DMS114 treated with DMSO at 0.1 percent for 48 hours (cell line): Measurements from ENCODE around the gene RPL29.

Source experiments
- DNase-seq: peaks from one replicate; lab custom pipeline; 2025; ENCODE audit not compliant: unreplicated experiment; lab: John Stamatoyannopoulos, UW

Gene RPL29

DNA sequence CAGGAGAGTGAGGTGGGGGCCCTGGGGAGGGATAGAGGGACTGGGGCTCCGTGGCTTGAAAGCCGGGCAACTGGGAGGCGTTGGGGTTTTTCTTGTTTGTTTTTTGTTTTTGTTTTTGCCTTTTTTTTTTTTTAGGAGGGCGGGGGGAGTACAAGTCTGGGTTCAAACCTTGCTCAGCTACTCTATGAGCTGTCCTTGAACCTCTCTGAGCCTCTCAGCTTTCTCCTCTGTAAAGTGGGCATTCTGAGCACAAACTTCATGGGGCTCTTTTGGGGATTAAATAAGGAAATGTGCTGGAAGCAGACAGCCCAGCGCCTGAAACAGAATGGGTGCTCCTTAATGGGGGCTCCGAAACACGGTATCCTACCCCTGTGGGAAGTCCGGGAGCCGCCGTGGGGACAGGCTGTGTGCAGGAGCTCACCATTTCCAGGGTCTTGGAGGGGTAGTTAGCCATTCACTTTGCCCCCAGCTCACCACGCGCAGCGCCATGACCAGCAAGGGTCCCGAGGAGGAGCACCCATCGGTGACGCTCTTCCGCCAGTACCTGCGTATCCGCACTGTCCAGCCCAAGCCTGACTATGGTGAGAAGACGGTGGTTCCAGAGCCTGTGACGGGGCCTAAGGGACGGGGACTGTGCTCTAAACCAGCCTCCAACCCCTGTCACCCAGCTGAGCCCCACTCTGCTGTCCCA, 12.0 kb downstream of the RPL29 start:
- no peak for DNase-seq

- DNase-seq = peak; percentile 57
Measured at GRCh38 chr3:51982838-51983577, 12.7 kb downstream of the RPL29 start, which contains the start of gene ACY1. Gene ACY1 (plus strand): TSS chr3:51983535. CDS start chr3:51984065, 530 bp downstream.

- no peak for DNase-seq
Measured at GRCh38 chr3:51982352-51982837, 13.3 kb downstream of the RPL29 start.

DNA sequence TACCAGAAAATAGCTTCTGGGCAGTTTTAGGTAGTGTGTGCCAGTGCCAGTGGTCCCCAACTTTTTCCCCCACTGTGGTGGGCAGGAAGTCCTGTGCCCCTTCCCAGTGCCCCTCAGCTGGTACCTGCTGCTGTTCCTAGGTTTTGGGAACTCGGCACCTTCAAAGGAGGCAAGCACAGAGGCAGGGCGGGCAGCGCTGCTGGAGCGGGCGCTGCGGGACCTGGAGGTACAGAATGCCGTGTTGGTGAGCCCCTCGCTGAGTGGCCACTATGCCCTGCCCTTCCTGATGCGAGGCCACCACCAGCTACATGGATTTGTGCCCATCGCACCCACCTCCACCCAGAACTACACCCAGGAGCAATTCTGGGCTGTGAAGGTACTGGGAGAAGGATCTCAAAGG, 15.4 kb downstream of the RPL29 start:
- DNase-seq = no peak

DNA sequence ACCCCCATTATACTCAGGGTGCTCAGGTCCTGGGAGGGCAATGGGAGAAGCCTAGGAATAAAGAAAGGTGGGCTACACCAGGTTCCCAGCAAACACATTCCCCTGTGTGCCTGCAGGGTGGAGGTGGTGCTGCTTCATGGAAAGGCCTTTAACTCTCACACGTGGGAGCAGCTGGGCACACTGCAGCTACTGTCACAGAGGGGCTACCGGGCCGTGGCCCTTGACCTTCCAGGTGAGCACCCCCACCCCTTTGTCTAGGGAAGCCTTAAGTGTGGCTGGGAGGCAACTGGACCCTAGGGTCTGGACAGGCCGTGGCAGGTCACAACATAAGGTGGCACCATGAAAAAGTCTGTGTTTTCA, 17.6 kb downstream of the RPL29 start:
- DNase-seq = no peak

DNA sequence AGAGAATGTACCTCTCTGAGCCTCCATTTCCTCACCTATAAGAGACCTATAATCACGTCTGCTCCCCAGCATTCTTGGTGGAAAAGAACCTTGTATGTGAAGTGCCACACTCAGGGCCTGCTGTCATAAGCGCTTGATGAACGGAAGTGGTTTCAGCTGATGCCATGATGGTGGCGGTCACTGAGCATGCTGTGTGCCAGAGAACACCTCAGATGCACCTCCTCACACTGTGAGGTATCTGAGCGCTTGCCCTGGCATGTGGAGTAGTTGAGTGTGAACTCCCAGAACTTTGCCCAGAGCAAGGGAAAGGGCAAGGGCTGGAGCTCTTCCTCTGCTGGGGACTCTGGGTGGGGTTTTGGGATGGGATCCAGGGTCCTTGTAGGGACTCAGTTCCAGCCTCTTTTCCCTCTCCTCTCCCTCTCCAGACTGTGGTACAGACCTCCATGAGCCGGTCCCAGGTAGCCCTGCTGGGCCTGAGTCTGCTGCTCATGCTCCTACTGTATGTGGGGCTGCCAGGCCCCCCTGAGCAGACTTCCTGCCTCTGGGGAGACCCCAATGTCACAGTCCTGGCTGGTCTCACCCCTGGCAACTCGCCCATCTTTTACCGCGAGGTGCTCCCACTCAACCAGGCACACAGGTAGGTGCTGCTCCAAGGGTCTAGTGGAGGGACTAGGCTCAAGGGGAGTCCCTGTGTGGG, 18.1 kb downstream of the RPL29 start:
- DNase-seq = no peak

- DNase-seq = peak; percentile 41
Measured at GRCh38 chr3:51975852-51976549, 19.7 kb downstream of the RPL29 start.

- DNase-seq = peak; percentile 22
Measured at GRCh38 chr3:51974963-51975851, 20.5 kb downstream of the RPL29 start, which contains the start of gene ABHD14A. Gene ABHD14A (plus strand): TSS chr3:51975064. CDS start chr3:51975136, 72 bp downstream.

DNA sequence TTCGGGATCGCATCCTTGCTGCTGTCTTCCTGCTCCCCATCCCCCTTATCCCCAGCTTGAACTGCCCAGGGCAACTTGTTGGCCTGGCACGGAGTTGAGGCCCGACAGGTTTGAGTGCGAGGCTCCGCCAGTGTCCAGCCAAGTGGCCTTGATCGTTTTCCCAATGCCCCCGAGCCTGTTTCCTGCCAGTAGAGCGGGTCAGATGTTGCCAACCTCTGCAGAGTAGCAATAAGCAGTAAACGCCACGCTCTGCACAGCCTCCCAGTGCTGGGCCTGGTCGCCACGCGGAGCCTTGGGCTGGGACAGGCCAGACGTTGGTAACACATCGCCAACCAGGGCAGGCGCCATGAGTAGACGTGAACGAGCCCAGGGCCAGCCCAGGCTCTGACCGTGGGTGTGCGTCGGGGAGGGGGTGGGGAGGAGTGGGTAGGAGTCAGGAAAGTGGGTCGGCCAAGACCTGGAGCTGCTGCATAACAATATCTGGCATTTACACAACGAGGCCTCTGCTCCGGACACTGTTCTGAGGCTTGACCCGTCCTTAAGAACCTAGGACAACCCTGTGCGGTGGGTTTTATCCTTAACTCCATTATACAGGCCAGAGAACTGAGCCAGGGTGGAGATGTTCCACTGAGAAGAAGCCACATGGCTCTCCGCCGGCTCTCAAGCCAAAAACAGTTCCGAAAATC, 21.3 kb downstream of the RPL29 start:
- DNase-seq = no peak

DNA sequence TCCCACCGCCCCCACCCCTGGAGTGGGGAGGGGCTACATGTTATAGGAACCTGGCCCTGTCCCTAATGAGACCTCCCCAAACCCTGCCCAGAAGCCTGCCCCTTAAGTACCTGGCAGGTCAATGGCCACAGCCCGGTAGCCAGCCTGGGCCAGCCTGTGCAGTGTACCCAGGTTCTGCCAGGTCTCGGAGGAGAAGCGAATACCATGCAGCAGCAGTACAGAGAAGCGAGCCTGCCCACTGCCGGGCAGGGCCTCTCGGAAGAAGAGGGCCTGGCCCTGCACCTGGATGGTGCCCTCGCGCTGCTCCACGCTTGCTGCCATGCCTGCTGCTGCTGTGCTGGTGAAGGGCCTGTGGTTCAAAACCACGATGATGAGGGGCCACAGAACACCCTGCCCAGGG, 24.3 kb downstream of the RPL29 start:
- DNase-seq = no peak

DNA sequence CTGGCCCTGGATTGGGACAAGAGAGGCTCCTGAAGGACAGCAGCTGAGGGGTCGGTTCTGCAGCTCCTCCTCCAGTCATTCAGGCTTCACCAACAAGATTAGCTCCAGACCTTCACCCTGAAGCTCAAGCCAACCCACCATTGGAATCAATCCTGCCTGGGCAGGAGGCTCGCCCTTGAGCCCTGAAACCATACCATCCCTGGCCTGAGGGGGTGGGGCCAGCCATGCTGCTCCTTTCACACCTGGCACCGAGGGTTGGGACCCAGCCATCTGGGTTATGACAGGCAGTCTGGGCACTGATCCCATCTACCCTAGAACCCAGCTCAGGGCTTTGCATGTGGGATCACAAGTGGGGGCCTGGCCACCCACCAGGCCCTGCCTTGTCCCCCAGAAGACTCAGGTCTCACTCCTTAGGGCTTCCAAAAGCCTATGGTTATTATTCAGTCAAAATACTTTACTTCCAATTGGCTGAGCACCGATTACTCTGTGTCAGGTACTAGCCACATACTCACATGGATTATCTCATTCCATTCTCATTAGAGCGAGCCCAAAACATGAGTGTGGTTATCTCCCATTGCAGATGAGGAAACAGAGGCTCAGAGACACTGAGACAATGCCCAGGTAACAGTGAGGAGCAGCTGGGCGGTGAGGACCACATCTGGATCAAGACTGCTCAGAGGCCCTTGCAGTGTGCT, 24.9 kb downstream of the RPL29 start:
- DNase-seq = no peak

DNA sequence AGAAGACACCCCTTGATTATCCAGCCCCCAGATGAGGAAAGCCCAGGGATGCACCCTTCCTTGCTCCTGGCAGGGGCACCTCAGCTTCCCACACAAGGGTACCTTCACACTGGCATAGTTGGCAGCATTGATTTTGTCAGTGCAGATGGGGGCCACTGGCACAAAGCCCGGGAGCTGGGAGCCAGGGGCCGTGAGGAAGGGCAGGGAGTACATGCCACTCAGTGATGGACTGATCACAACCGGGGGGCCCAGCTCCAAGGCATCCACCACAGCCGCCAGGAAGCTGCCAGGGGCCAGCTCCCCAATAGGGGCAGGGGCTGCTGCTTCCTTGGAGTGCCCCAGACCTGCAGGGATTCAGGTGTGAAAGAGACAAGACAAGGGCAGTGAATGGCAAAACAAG, 25.9 kb downstream of the RPL29 start:
- no peak for DNase-seq

GRCh38 chr3:51968883-51969678, 26.6 kb downstream of the RPL29 start:
- no peak for DNase-seq

GRCh38 chr3:51968170-51968775, 27.4 kb downstream of the RPL29 start:
- DNase-seq = no peak

- DNase-seq = no peak
Measured at GRCh38 chr3:51967384-51968169, 28.1 kb downstream of the RPL29 start, which contains the start of gene PCBP4. Gene PCBP4 (minus strand): TSS chr3:51967454. CDS start chr3:51961240, 6,214 bp downstream.

DNA sequence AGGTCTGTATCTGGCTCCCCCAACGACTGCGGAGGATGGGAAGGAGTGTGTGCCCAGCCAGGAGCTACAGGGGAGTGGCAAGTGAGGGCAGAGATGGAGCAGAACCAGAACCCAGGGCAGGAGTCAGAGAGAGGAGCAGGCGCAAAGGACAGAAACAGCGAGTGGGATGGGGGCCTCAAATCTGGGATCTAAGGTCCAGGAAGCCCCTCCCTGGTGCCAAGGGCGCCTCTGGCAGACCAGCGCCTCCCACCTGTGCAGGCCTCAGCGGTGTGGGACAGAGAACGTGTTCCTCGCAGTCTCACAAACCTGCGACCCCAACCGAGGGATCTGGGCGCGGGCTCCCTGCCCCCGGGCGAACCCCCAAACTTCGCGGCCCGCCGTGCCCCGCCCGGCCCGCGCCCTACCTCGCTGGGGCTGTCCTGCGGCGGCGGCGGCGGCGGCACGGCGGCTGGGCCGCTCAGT, 28.7 kb downstream of the RPL29 start:
- DNase-seq = no peak

DNA sequence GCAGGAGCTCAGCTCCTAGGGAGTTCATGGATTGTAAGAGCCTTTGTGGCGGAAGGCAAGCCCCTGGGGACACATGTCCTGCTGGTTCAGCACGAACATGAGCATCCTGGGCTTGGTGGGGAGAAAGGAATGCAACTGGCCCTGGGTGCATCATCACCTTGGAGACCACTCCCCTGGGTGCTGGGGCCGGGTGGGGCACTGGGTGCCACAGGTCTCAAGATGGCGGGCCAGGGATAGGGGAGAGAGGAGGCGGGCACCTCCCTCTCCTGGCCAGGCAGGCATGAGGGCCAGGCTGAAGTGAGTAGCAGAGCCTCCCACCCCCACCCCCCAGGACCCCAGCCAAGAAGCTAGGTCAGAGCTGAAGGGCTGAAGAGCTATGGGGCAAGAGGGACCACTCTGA, 29.2 kb downstream of the RPL29 start:
- no peak for DNase-seq
